Measurements from ENCODE around the gene FGGY. TPM values are rescaled to one million over a fixed set of nuclear protein-coding genes. Genes with fewer than 3 reads are reported as not detected.

The FGGY gene
- total RNA-seq, result 15.1 and 19.9 TPM in 2 replicates

GRCh38 chr1:59296358-59297256, at the start of gene FGGY:
FGGY (plus strand) TSS chr1:59297094; CDS start chr1:59321550, 24,456 bp downstream.

